ENCODE data around the gene SYT1. TPM values are rescaled to one million over a fixed set of nuclear protein-coding genes. Genes with fewer than 3 reads are reported as not detected.

SYT1 gene
- total and polyA plus RNA-seq, 2 of the 4 experiments (the other 2 are of a cell fraction) = 2.8 to 3.0 TPM

DNA sequence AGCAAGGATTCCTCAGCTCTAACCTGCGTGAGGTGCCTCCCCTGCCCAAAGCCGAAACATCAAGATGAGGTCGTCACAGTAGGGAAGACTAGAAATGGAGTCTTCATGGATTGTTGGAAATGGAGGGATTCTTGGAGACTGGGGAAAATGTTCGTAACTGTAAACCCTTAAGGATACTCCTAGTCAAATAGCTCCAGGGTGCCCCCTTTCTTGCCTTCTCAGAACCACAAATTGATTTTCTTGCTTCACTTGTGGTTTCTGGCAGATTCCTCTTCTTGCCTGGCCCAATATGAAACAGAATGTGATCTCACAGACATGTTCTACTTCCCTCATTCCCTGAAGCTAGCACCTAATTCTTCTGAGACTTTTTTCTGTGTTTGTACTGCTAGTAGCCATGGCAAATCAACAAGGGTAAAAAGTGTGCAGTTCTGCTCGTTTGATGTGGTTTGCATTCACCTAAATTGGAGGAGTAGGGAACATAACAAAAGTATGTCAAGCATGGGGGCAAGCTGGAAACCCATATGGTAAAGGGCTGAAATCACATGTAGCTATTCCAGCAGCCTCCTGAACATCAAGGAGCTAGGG lies 494.2 kb downstream of the SYT1 start:
- Histone ChIP-seq H3K4ac (ENCODE audit: low read depth, low read length) (no peak overlapping the region), H3K27ac (ENCODE audit: insufficient read depth, low read length) (no peak overlapping the region), H3K36me3 (ENCODE audit: control insufficient read depth, insufficient read depth, low read length) (no peaks in the 10 kb centered on the region), H4K5ac (ENCODE audit: low read depth, low read length) (no peak overlapping the region), H3K18ac (ENCODE audit: low read depth, low read length) (no peak overlapping the region), H3K27me3 (ENCODE audit: control insufficient read depth, insufficient read depth, low read length) (no peaks in the 10 kb centered on the region), H2BK5ac (ENCODE audit: low read depth, low read length, poor library complexity, severe bottlenecking) (no peak overlapping the region), H4K20me1 (ENCODE audit: insufficient read depth, low read length) (no peaks in the 10 kb centered on the region), H3K4me1 (ENCODE audit: control insufficient read depth, insufficient read depth, low read length) (no peaks in the 10 kb centered on the region), H2BK15ac (ENCODE audit: low read depth, low read length) (no peak overlapping the region), H2AK9ac (replicated peaks; ENCODE audit: low read depth, low read length, poor library complexity) (no peak overlapping the region), H3K9me3 (ENCODE audit: control insufficient read depth, insufficient read depth, low read length) (no peaks in the 10 kb centered on the region), H3K9ac (ENCODE audit: low read depth, low read length) (no peak overlapping the region), H3K4me3 (ENCODE audit: insufficient read depth, low read depth, low read length) (no peak overlapping the region), H4K8ac (ENCODE audit: low read depth in 2 of 2, low read length in 2 of 2) (no peak overlapping the region), H2BK120ac (ENCODE audit: low read depth, low read length) (no peak overlapping the region), H3K56ac (ENCODE audit: extremely low read depth, insufficient read depth, low read length) (no peak overlapping the region), H3K4me2 (ENCODE audit: low read depth, low read length) (no peak overlapping the region), H3K14ac (replicated peaks; ENCODE audit: low read depth, low read length) (no peak overlapping the region), H3K23ac (ENCODE audit: low read depth, low read length) (no peak overlapping the region), H3K79me1 (ENCODE audit: low read depth in 1 of 2, low read length in 2 of 2) (no peaks in the 10 kb centered on the region), H2AFZ (replicated peaks; ENCODE audit: low read length, poor library complexity) (no peak overlapping the region), H2BK20ac (ENCODE audit: low read depth, low read length) (no peak overlapping the region), H2AK5ac (ENCODE audit: low read depth, low read length) (no peak overlapping the region), H4K91ac (ENCODE audit: insufficient read depth, low read depth, low read length) (no peak overlapping the region), H3K9me1 (ENCODE audit: insufficient read depth, low read length) (no peaks in the 10 kb centered on the region)
- intact Hi-C loops (cut with micrococcal nuclease) (no loop called here), in situ Hi-C loops (cut with MboI; ENCODE audit: low sequenced_read_pairs) (loop anchor here (25.0 kb wide), 1 partner anchor 1172 kb away; no protein-coding TSS in a partner anchor), dilution Hi-C loops (cut with HindIII; ENCODE audit: low sequenced_read_pairs, unreplicated experiment) (no loop called here)
- POLR2A ChIA-PET (ENCODE audit: unreplicated experiment) = no interaction called here
- no TSS peak for BruUV-seq (replicated peaks)
- WGBS, 2 experiments (ENCODE audit: extremely low coverage in 2 of 2, insufficient read length in 1 of 2) = 81% methylated on average over 3 of the region's 5 CpGs; no CpG with 5 or more reads in 1 of the 2 experiments
- DNase-seq = no peak
- no peak for TF ChIP-seq BHLHE40 (IDR thresholded peaks at IDR 0.05; ENCODE audit: low read depth, low read length)
- no peak for TF ChIP-seq POLR2A (IDR thresholded peaks at IDR 0.05; ENCODE audit: low read depth, low read length)
- TF ChIP-seq, protein P1, sequence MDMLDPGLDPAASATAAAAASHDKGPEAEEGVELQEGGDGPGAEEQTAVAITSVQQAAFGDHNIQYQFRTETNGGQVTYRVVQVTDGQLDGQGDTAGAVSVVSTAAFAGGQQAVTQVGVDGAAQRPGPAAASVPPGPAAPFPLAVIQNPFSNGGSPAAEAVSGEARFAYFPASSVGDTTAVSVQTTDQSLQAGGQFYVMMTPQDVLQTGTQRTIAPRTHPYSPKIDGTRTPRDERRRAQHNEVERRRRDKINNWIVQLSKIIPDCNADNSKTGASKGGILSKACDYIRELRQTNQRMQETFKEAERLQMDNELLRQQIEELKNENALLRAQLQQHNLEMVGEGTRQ (IDR thresholded peaks at IDR 0.05; ENCODE audit: low read depth, low read length) = no peak
- TF ChIP-seq RFX5 (IDR thresholded peaks at IDR 0.05; ENCODE audit: low read depth, low read length) = no peak
- TF ChIP-seq SMC3 (IDR thresholded peaks at IDR 0.05; ENCODE audit: low read depth, low read length) = no peak
- TF ChIP-seq MAZ (IDR thresholded peaks at IDR 0.05; ENCODE audit: borderline replicate concordance, low read depth, low read length) = no peak
- TF ChIP-seq MXI1 (IDR thresholded peaks at IDR 0.05; ENCODE audit: borderline replicate concordance, low read depth, low read length) = no peak
- TF ChIP-seq FOS (IDR thresholded peaks at IDR 0.05; ENCODE audit: low read depth, low read length) = no peak
- no peak for TF ChIP-seq CHD1 (IDR thresholded peaks at IDR 0.05; ENCODE audit: low read depth, low read length)
- TF ChIP-seq, protein P2, sequence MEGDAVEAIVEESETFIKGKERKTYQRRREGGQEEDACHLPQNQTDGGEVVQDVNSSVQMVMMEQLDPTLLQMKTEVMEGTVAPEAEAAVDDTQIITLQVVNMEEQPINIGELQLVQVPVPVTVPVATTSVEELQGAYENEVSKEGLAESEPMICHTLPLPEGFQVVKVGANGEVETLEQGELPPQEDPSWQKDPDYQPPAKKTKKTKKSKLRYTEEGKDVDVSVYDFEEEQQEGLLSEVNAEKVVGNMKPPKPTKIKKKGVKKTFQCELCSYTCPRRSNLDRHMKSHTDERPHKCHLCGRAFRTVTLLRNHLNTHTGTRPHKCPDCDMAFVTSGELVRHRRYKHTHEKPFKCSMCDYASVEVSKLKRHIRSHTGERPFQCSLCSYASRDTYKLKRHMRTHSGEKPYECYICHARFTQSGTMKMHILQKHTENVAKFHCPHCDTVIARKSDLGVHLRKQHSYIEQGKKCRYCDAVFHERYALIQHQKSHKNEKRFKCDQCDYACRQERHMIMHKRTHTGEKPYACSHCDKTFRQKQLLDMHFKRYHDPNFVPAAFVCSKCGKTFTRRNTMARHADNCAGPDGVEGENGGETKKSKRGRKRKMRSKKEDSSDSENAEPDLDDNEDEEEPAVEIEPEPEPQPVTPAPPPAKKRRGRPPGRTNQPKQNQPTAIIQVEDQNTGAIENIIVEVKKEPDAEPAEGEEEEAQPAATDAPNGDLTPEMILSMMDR (conservative IDR thresholded peaks at IDR 0.05; ENCODE audit: low read depth, low read length) = no peak
- TF ChIP-seq, protein P3, sequence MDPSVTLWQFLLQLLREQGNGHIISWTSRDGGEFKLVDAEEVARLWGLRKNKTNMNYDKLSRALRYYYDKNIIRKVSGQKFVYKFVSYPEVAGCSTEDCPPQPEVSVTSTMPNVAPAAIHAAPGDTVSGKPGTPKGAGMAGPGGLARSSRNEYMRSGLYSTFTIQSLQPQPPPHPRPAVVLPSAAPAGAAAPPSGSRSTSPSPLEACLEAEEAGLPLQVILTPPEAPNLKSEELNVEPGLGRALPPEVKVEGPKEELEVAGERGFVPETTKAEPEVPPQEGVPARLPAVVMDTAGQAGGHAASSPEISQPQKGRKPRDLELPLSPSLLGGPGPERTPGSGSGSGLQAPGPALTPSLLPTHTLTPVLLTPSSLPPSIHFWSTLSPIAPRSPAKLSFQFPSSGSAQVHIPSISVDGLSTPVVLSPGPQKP (IDR thresholded peaks at IDR 0.05; ENCODE audit: borderline replicate concordance, low read depth, low read length) = no peak
- no peak for TF ChIP-seq RAD21 (IDR thresholded peaks at IDR 0.05; ENCODE audit: low read length)
- no peak for TF ChIP-seq CEBPB (IDR thresholded peaks at IDR 0.05; ENCODE audit: low read depth, low read length)
- CTCF ChIA-PET = no interaction called here
- no peak for ATAC-seq (ENCODE audit: low read depth)
